B cell (primary cell): ENCODE results near the gene LRBA. TPM values are rescaled to one million over a fixed set of nuclear protein-coding genes. Genes with fewer than 3 reads are reported as not detected.

Experiments used
- ATAC-seq: fragments of 200-7000 bp; cut with Tn5 transposase; one replicate; pipeline ENCODE4 v1.10.0; 2021; ENCODE audit warnings: low read depth, mild to moderate bottlenecking, moderate number of reproducible peaks, moderate library complexity
- CTCF ChIA-PET: fragments of 350-600 bp; sonication (Branson Sonifier 250); formaldehyde crosslinking; loops from one replicate; lab custom pipeline; 2021; ENCODE audit warnings: antibody characterized with exemption, inconsistent platforms; lab: Charles Lee
- POLR2A ChIA-PET: fragments of 350-600 bp; sonication (Branson Sonifier 250); formaldehyde crosslinking; loops from one replicate; lab custom pipeline; 2021; ENCODE audit warnings: antibody characterized with exemption; lab: Charles Lee
- DNase-seq: peaks from one replicate; pipeline ENCODE4 v3.0.0; 2013
- H2AFZ ChIP-seq: 2 replicates; pipeline ENCODE4 v1.6.1; 2012; ENCODE audit warnings: mild to moderate bottlenecking, low read depth, low read length; ENCODE audit not compliant: insufficient read depth, poor library complexity, severe bottlenecking
- H3K27ac ChIP-seq, 2 donors: 1 replicate in 1 of 2; 2 replicates in 1 of 2; pipeline ENCODE4 v1.5.1; 2012 to 2013; ENCODE audit warnings: low read length in 2 of 2, mild to moderate bottlenecking in 2 of 2, moderate library complexity in 1 of 2
- H3K27me3 ChIP-seq, 4 experiments: fragments of 200-600 bp in 1 of 4; sonication (generic) in 1 of 4; replicated peaks in 1 of 4; 1 replicate in 2 of 4; 2 replicates in 2 of 4; pipeline versions ENCODE4 v1.6.1 to v1.7.0; 2013 to 2016; ENCODE audit warnings: low read length in 3 of 4, mild to moderate bottlenecking in 2 of 4, mixed read lengths in 1 of 4, moderate library complexity in 1 of 4; ENCODE audit not compliant: insufficient read depth in 4 of 4, control insufficient read depth in 3 of 4; ENCODE audit errors: control extremely low read depth in 1 of 4
- H3K36me3 ChIP-seq, 2 experiments: replicated peaks in 1 of 2; 1 replicate in 1 of 2; 2 replicates in 1 of 2; pipeline versions ENCODE4 v1.6.1 to v1.7.1; 2013; ENCODE audit warnings: low read length in 1 of 2; ENCODE audit not compliant: insufficient read depth in 2 of 2, control insufficient read depth in 1 of 2; ENCODE audit errors: control extremely low read depth in 1 of 2, extremely low read depth in 1 of 2
- H3K4me1 ChIP-seq, 2 donors: fragments of 200-600 bp in 1 of 2; sonication (generic) in 1 of 2; 1 replicate in 1 of 2; 2 replicates in 1 of 2; pipeline versions ENCODE4 v1.5.1 to v1.6.1; 2013 to 2017; ENCODE audit warnings: low read length in 2 of 2; ENCODE audit not compliant: control insufficient read depth in 2 of 2, insufficient read depth in 2 of 2
- H3K4me2 ChIP-seq: replicated peaks from 2 replicates; pipeline ENCODE3; 2012; ENCODE audit warnings: mild to moderate bottlenecking, low read depth, low read length; ENCODE audit not compliant: poor library complexity, severe bottlenecking
- H3K4me3 ChIP-seq, 5 experiments: fragments of 200-600 bp in 1 of 5; sonication (generic) in 1 of 5; 1 replicate in 3 of 5; 2 replicates in 2 of 5; pipeline versions ENCODE4 v1.5.1 to v1.7.0; 2011 to 2016; ENCODE audit warnings: low read length in 4 of 5, mild to moderate bottlenecking in 4 of 5, low read depth in 2 of 5, control low read depth in 1 of 5, moderate library complexity in 1 of 5; ENCODE audit not compliant: insufficient read depth in 1 of 5; ENCODE audit errors: control extremely low read depth in 1 of 5, extremely low read depth in 1 of 5
- H3K79me2 ChIP-seq: fragments of 200-600 bp; sonication (generic); one replicate; pipeline ENCODE4 v1.6.0; 2016; ENCODE audit warnings: low read length; ENCODE audit not compliant: control insufficient read depth, insufficient read depth
- H3K9ac ChIP-seq: fragments of 200-600 bp; sonication (generic); 2 replicates; pipeline ENCODE4 v1.6.1; 2017; ENCODE audit warnings: mild to moderate bottlenecking, low read length, moderate library complexity
- H3K9me3 ChIP-seq, 3 donors: one replicate each; pipeline versions ENCODE4 v1.6.1 to v1.7.1; 2013; ENCODE audit warnings: low read length in 2 of 3; ENCODE audit not compliant: control insufficient read depth in 2 of 3, insufficient read depth in 1 of 3; ENCODE audit errors: control extremely low read depth in 1 of 3
- H4K20me1 ChIP-seq: 2 replicates; pipeline ENCODE4 v1.6.0; 2012; ENCODE audit warnings: mild to moderate bottlenecking, low read length; ENCODE audit not compliant: insufficient read depth, control insufficient read depth, poor library complexity, severe bottlenecking
- H3K27ac Mint-ChIP-seq: one replicate; pipeline ENCODE4 v1.8.0; 2021; ENCODE audit warnings: mixed read lengths
- H3K27me3 Mint-ChIP-seq: one replicate; pipeline ENCODE4 v1.8.0; 2021; ENCODE audit warnings: mixed read lengths
- H3K4me1 Mint-ChIP-seq: one replicate; pipeline ENCODE4 v1.8.0; 2021; ENCODE audit warnings: mixed read lengths
- H3K4me3 Mint-ChIP-seq: one replicate; pipeline ENCODE4 v1.8.0; 2021; ENCODE audit warnings: mixed read lengths
- H3K9me3 Mint-ChIP-seq: one replicate; pipeline ENCODE4 v1.8.0; 2022; ENCODE audit warnings: mixed read lengths; ENCODE audit not compliant: insufficient read depth
- CTCF ChIP-seq: fragments of 200-600 bp; IDR thresholded peaks from one replicate; pipeline ENCODE4 v1.8.0; 2022; ENCODE audit warnings: antibody characterized with exemption, mild to moderate bottlenecking
- EZH2 ChIP-seq: IDR thresholded peaks from 2 replicates; pipeline ENCODE4 v1.6.1; 2012; ENCODE audit warnings: borderline replicate concordance, low read depth, mild to moderate bottlenecking, moderate library complexity, low read length; ENCODE audit not compliant: insufficient read depth, poor library complexity, severe bottlenecking
- WGBS: methylation state at CpG from one replicate; pipeline ENCODE4 v1.1.5; 2013; ENCODE audit warnings: missing lambda C conversion rate; ENCODE audit not compliant: insufficient coverage; 5-methylcytosine and 5-hydroxymethylcytosine counted together
- intact Hi-C: fragments of 100-400 bp; cut with micrococcal nuclease; formaldehyde crosslinking; loops from one replicate; pipeline ENCODE4 v1.10.0; 2022
- polyA plus RNA-seq: library from polyadenylated mRNA; depleted of rRNA; stranded (reverse); fragments of >200 nt; gene quantifications from 2 replicates; pipeline ENCODE4 v1.2.3, GENCODE V29; 2012
- total RNA-seq, 2 donors: library from RNA; stranded (reverse); fragments of 120-200 nt in 1 of 2; gene quantifications; 1 replicate in 1 of 2; 2 replicates in 1 of 2; pipeline versions ENCODE4 v1.2.3 to v1.2.4, GENCODE V29; 2013 to 2022

LRBA gene
- total and polyA plus RNA-seq, 2 donors (not counting 1 experiment from before 2014, with no cell fraction given) = 17.5 to 86.7 TPM

GRCh38 chr4:150593996-150594395 lies 421.1 kb downstream of the LRBA start:
- Histone ChIP-seq H2AFZ (no peak overlapping the region), H3K9me3 (no peaks in the 10 kb centered on the region), H3K9ac (no peak overlapping the region), H3K27me3 (no peaks in the 10 kb centered on the region), H3K4me2 (no peak overlapping the region), H3K27ac (no peak overlapping the region), H3K36me3 (peaks cover 6 to 28% of the 10 kb centered on the region in 2 experiments), H4K20me1 (no peaks in the 10 kb centered on the region), H3K79me2 (no peaks in the 10 kb centered on the region), H3K4me1 (no peaks in the 10 kb centered on the region), H3K4me3 (no peak overlapping the region)
- no peaks in the 10 kb centered on the region for H3K9me3 Mint-ChIP-seq
- DNase-seq (no peak), ATAC-seq (no peak)
- intact Hi-C loops = no loop called here
- no peak for TF ChIP-seq EZH2
- no peak for TF ChIP-seq CTCF
- H3K27ac Mint-ChIP-seq = no peak overlapping the region
- POLR2A ChIA-PET = no interaction called here
- H3K4me3 Mint-ChIP-seq = no peak overlapping the region
- H3K27me3 Mint-ChIP-seq = no peaks in the 10 kb centered on the region
- CTCF ChIA-PET = interaction anchor here (0.6 to 0.7 kb wide), 2 partner anchors 10 kb away, joined by 3 read pairs; no protein-coding TSS in a partner anchor
- WGBS = no CpG with 5 or more reads among the region's 1 CpG
- no peaks in the 10 kb centered on the region for H3K4me1 Mint-ChIP-seq

GRCh38 chr4:150591904-150592303 lies 423.2 kb downstream of the LRBA start:
- Mint-ChIP-seq H3K9me3 (no peaks in the 10 kb centered on the region), H3K27ac (no peak overlapping the region), H3K27me3 (no peaks in the 10 kb centered on the region), H3K4me3 (no peak overlapping the region), H3K4me1 (no peaks in the 10 kb centered on the region)
- Histone ChIP-seq H3K9me3 (no peaks in the 10 kb centered on the region), H3K4me1 (no peaks in the 10 kb centered on the region), H3K27me3 (no peaks in the 10 kb centered on the region), H4K20me1 (no peaks in the 10 kb centered on the region), H3K4me2 (no peak overlapping the region), H3K36me3 (peaks cover 2 to 32% of the 10 kb centered on the region in 2 experiments), H2AFZ (no peak overlapping the region), H3K27ac (no peak overlapping the region), H3K9ac (no peak overlapping the region), H3K79me2 (no peaks in the 10 kb centered on the region), H3K4me3 (no peak overlapping the region)
- intact Hi-C loops = no loop called here
- no peak for DNase-seq
- no peak for ATAC-seq
- no CpG with 5 or more reads among the region's 4 CpGs for WGBS
- POLR2A ChIA-PET = no interaction called here
- TF ChIP-seq CTCF = no peak
- no peak for TF ChIP-seq EZH2
- CTCF ChIA-PET = interaction anchor here (0.6 kb wide), 1 partner anchor 1479 kb away, joined by 3 read pairs; no protein-coding TSS in a partner anchor
